ENCODE data around the gene SP1. TPM values are rescaled to one million over a fixed set of nuclear protein-coding genes. Genes with fewer than 3 reads are reported as not detected.

Gene SP1
- total RNA-seq = 26.0 and 28.4 TPM in 2 replicates

DNA sequence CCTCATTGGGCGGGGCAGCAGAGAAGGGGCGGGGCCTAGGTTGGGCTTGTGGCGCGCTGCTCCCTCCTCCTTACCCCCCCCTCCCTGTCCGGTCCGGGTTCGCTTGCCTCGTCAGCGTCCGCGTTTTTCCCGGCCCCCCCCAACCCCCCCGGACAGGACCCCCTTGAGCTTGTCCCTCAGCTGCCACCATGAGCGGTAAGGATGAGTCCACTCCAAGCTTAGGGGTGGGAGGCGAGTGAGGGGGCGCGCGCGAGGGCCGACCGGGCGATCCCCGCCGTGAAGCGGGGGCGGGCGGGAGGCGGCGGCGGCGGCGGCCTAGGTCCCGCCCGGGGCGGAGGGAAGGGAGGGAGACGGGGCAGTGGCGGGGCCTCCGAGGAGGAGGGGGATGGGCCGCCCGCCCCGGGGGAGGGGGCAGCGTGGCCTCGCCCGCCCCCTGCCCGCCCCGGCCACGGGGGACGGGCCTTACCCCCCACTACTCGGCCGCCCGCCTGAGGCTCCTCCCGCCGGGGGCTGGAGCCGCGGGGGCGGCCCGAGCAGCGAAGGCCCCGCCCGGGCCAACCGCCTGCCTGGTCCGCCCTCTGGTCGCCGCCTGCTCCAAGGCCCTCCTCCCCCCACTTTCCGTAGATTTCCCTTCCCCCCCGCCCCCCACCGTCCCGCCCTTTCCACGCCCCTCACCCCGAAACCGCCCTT is at the start of gene SP1:
Gene SP1 (plus strand): TSS at position 73 of the 690 bp plus-strand sequence. CDS start 116 bp downstream, at position 189.

DNA sequence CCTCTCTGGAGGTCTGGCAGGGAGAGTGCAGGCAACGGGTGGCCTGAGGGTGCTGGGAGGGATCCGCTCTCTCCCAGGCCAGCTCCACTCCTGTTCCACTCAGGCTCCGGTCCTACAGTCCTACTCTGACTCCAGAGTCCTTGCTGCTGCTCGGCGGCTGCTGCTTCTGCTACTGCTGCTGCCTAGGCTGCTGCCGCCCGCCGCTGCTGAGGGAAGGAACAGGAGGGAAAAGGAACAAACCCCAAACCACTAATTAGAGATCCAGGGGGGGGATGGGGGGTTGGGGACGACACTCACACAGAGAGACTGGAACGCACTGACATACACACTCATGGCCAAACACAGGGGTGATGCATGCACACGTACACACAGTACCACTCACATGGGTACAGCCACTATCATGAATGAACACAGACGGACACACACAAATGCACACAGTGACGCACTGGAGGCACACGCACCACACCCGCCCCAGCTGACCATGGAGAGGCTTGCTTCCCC is 43.7 kb upstream of the SP1 start, which contains the start of gene SP7:
Gene SP7 (minus strand): TSS at position 174 of the 501 bp plus-strand sequence. CDS start 708 bp downstream, outside the sequence.

DNA sequence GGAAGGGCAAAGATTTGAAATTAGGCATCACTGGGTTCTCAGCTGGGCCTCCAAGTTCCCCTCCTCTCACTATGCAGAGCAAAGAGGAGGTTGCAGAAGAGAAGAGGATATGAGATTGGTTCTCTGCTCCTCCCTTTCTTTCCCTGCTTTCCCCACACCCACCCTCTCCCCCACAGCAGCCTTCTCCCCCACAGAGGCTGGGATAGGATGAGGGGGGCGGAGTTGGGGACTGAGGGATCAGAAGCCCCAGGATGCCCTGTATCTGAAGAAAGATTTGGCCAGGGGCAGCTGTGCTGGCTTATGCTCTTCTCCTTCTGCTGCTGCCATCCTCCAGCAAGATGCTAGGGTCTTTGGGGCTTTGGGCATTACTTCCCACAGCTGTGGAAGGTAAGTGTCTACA is 43.6 kb downstream of the SP1 start, which contains the start of gene AMHR2:
Gene AMHR2 (plus strand): TSS at position 259 of the 400 bp plus-strand sequence. CDS start 80 bp downstream, at position 339.

DNA sequence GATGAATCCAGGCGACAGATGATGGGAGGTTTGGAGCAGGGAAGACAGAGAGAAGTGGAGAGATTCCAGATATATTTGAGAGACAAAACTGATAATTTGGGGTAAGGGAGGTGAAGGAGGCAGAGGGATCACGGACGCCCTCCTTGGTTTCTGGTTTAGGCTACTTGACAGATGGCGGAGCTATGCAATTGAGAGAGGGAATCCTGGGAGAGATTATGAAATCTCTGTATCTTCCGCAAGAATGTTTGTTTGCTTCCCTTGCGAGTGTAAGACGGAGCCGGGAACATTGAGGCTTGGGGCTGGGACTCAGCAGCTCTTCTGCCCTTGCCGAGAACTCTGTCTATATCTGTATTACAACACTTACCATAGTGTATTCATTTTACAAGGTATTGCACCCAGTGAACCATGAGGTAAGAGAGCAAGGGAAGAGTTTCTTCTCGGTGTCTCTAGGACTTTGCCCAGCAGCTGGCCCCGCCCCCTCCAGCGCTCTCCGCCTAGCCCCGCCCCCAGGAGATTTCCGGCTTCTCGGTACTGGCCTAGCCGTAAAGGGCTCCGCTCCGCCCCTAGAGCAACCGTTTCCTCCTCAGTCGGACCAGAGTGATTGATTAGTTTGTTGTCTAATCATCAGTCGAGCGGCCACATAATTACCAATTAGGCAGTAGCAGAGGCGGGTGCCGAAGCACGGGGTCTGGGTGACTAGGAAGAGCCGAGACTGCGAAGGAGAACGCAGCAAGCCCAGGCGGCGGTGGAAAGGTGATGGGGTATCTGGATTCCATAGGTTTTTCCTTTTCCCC is 61.3 kb downstream of the SP1 start, which contains the start of gene PRR13:
Gene PRR13 (plus strand): TSS at position 695 of the 794 bp plus-strand sequence. CDS start 981 bp downstream, outside the sequence.

DNA sequence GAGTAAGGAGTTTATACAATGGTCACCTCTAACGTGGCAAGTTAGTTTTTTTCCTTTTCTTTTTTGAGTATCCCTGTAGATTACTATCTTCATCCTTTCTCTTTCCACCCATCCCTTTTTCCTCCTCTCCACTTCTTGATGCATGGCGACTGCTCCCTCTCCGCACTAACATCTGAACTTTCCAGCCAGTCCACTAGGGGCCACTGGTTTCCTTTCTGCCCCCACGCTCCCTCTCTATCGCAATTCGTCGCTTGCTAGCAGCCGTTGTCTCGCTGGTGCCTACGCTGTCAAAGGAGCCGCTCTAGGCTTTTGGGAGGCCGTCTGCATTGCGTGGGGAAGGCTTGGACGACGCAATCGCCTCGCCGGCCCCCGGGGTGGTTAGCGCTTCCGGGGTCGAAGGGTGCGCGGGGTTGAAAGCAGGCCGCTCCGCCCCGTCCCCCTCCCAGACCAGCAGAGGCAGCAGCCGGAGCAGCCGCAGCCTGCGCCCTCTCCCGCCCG is 71.7 kb downstream of the SP1 start, which contains the start of gene PCBP2:
Gene PCBP2 (plus strand): TSS at position 442 of the 498 bp plus-strand sequence. CDS start 2,699 bp downstream, outside the sequence.

Other genes starting within 250 kb of the SP1 start
- gene ZNF740, start 199.5 kb upstream of the SP1 start, total RNA-seq = 11.1 and 11.4 TPM in 2 replicates
- gene CSAD, start 199.3 kb upstream of the SP1 start, total RNA-seq = 10.4 and 12.0 TPM in 2 replicates
- 1.5 and 2.1 TPM in 2 replicates for gene ITGB7, start 172.9 kb upstream of the SP1 start, total RNA-seq
- gene RARG, start 148.0 kb upstream of the SP1 start, total RNA-seq = 42.1 and 48.3 TPM in 2 replicates
- 3.9 and 7.8 TPM in 2 replicates for gene ESPL1, start 111.9 kb upstream of the SP1 start, total RNA-seq
- gene PFDN5, start 84.6 kb upstream of the SP1 start, total RNA-seq = 963 and 1,329 TPM in 2 replicates
- gene MYG1, start 80.5 kb upstream of the SP1 start, total RNA-seq = 48.2 and 62.1 TPM in 2 replicates
- 38.7 and 49.7 TPM in 2 replicates for gene AAAS, start 58.6 kb upstream of the SP1 start, total RNA-seq
- gene SP7, start 43.8 kb upstream of the SP1 start, total RNA-seq = 0.12 TPM in 1 of 2 replicates, not detected in the other
- gene AMHR2, start 43.7 kb downstream of the SP1 start, total RNA-seq = not detected in 2 replicates
- gene PRR13, start 61.6 kb downstream of the SP1 start, total RNA-seq = 28.5 and 31.8 TPM in 2 replicates
- 152 and 259 TPM in 2 replicates for gene PCBP2, start 71.9 kb downstream of the SP1 start, total RNA-seq
- gene MAP3K12, start 119.3 kb downstream of the SP1 start, total RNA-seq = 26.6 TPM in 2 replicates
- 42.2 and 47.0 TPM in 2 replicates for gene TARBP2, start 121.1 kb downstream of the SP1 start, total RNA-seq
- not detected in 2 replicates for gene NPFF, start 127.3 kb downstream of the SP1 start, total RNA-seq
- 9.0 and 15.2 TPM in 2 replicates for gene ATF7, start 246.2 kb downstream of the SP1 start, total RNA-seq

All from aortic smooth muscle cell (primary cell).